ENCODE results near the gene PPP2R2D.

PPP2R2D gene

DNA sequence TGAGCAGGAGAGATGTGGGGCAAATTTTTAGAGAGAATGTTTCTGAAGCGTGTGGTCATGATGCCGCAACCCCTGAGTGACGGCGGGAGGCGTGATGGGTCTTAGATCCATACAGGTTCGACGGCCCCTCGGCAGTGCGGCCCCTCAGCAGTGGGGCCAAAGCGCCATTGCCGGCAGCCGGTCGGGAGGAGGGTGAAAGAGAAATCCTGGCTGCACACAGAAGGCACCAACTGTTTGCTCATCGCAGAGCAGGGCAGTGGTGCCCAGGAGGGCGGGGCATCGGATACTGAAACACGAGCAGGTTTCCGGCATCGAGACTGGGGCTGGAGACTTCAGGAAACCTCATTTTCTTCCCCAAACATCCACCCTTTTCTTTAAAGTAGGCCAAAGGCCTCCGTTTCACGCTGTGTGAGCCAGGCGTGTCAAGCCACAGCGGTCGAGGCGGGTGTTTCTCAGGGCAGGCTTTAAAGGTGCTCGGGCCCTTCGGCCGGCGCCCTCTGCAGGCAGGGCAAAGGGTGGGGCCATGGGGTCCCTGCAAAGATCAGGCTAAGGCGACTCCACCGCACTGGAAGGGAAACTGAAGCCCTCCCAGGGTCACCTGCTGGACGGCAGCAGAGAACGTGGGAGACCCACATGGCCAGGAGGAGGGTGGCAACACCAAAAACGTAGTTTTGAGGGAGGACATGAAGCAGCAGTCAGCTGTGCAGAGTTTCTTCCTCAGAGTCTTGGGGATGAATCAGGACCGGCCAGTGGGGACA is 42.0 kb upstream of the PPP2R2D start:
- no peak overlapping the region for H2BK15ac ChIP-seq (replicated peaks; ENCODE audit: low read depth)
- no peak overlapping the region for H3K4me2 ChIP-seq (ENCODE audit: low read length)
- H3K27me3 ChIP-seq (ENCODE audit: insufficient read depth, low read length, poor library complexity) = no peaks in the 10 kb centered on the region
- H4K5ac ChIP-seq (ENCODE audit: low read length) = no peak overlapping the region
- WGBS (ENCODE audit: extremely low coverage, insufficient coverage, low lambda C conversion rate) = no CpG with 5 or more reads among the region's 35 CpGs
- H3K79me1 ChIP-seq (ENCODE audit: low read length) = no peaks in the 10 kb centered on the region
- H2AK5ac ChIP-seq (ENCODE audit: low read length) = no peak overlapping the region
- no peak overlapping the region for H3K4ac ChIP-seq (ENCODE audit: low read depth, low read length)
- H4K8ac ChIP-seq (ENCODE audit: low read depth, low read length) = no peak overlapping the region
- H3K4me1 ChIP-seq (ENCODE audit: control insufficient read depth, low read depth, low read length) = no peaks in the 10 kb centered on the region
- H3K56ac ChIP-seq (ENCODE audit: low read length) = no peak overlapping the region
- no peak overlapping the region for H3K23ac ChIP-seq (ENCODE audit: low read length)
- H3K18ac ChIP-seq (ENCODE audit: low read length) = no peak overlapping the region
- H3K27ac ChIP-seq (ENCODE audit: low read depth, low read length) = no peak overlapping the region
- no peak overlapping the region for H2BK120ac ChIP-seq (ENCODE audit: low read depth, low read length)
- H3K36me3 ChIP-seq (ENCODE audit: control insufficient read depth, insufficient read depth, low read length) = no peaks in the 10 kb centered on the region
- H3K4me3 ChIP-seq (ENCODE audit: low read length) = no peak overlapping the region
- no peaks in the 10 kb centered on the region for H3K79me2 ChIP-seq (ENCODE audit: control insufficient read depth, insufficient read depth, low read length)
- no peak for DNase-seq
- no peak overlapping the region for H2BK5ac ChIP-seq (ENCODE audit: low read length)
- H3K9ac ChIP-seq (ENCODE audit: low read length) = no peak overlapping the region

DNA sequence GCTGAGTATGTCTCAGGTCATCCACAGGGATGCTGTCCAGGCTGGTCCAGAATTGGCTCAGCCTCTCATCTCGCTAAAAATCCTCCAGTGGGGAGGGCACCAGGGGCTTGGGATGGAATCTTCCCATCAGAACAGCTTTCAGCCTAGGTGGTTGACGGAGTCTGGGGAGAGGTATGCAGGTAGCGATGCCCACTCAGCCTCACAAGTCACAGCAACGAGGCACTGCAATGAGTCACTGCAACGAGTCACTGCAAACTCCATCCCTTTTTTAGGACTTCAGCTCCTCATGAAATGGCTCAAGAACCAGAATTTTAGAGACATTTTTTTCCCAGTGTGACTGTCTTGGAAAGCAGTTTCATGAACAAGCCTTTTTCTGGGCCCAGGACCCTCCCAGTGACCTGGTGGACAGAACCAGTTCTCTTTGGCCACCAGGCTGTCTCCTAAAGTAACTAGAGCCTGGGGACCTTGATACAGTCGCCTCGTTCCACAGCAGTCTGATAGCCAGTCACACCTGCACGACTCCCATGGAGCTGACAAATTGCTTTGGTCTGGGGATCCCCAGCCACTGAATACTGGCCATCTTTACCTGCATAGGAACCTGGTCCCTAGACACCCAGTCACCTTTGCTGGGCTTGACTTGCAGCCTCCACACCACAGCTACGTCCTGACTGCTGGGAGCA is 41.3 kb upstream of the PPP2R2D start:
- Histone ChIP-seq H3K4me2 (ENCODE audit: low read length) (no peak overlapping the region), H3K4me1 (ENCODE audit: control insufficient read depth, low read depth, low read length) (no peaks in the 10 kb centered on the region), H3K4me3 (ENCODE audit: low read length) (no peak overlapping the region), H2AK5ac (ENCODE audit: low read length) (no peak overlapping the region), H3K36me3 (ENCODE audit: control insufficient read depth, insufficient read depth, low read length) (no peaks in the 10 kb centered on the region), H2BK120ac (ENCODE audit: low read depth, low read length) (no peak overlapping the region), H3K27ac (ENCODE audit: low read depth, low read length) (no peak overlapping the region), H2BK15ac (replicated peaks; ENCODE audit: low read depth) (no peak overlapping the region), H3K79me1 (ENCODE audit: low read length) (no peaks in the 10 kb centered on the region), H3K79me2 (ENCODE audit: control insufficient read depth, insufficient read depth, low read length) (no peaks in the 10 kb centered on the region), H3K27me3 (ENCODE audit: insufficient read depth, low read length, poor library complexity) (no peaks in the 10 kb centered on the region), H3K4ac (ENCODE audit: low read depth, low read length) (no peak overlapping the region), H3K56ac (ENCODE audit: low read length) (no peak overlapping the region), H3K18ac (ENCODE audit: low read length) (no peak overlapping the region), H4K5ac (ENCODE audit: low read length) (no peak overlapping the region), H3K23ac (ENCODE audit: low read length) (no peak overlapping the region), H4K8ac (ENCODE audit: low read depth, low read length) (no peak overlapping the region), H3K9ac (ENCODE audit: low read length) (no peak overlapping the region), H2BK5ac (ENCODE audit: low read length) (no peak overlapping the region)
- DNase-seq = no peak
- WGBS (ENCODE audit: extremely low coverage, insufficient coverage, low lambda C conversion rate) = no CpG with 5 or more reads among the region's 9 CpGs

DNA sequence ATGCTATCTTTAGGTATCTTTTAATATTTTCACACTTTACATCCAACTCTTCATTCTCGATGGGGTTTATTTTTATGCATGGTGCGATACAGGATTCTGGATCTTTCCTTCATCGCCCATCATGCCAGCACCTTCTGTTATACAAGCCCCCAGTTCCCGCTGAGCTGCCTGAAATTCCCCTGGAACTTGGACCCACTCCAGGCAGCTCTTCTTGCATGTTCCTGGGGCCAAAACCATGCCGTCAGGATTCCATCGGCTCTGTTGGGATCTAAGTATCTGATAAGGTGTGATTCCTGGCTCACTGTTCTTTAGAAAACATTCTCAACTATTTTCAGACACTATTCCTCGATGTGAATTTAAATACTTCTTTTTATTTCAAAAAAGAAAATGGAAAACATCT is 40.5 kb upstream of the PPP2R2D start:
- H3K4ac ChIP-seq (ENCODE audit: low read depth, low read length) = no peak overlapping the region
- no peak overlapping the region for H4K8ac ChIP-seq (ENCODE audit: low read depth, low read length)
- no peak overlapping the region for H4K5ac ChIP-seq (ENCODE audit: low read length)
- no peak overlapping the region for H3K27ac ChIP-seq (ENCODE audit: low read depth, low read length)
- no peak overlapping the region for H2BK15ac ChIP-seq (replicated peaks; ENCODE audit: low read depth)
- H3K79me1 ChIP-seq (ENCODE audit: low read length) = no peaks in the 10 kb centered on the region
- H3K79me2 ChIP-seq (ENCODE audit: control insufficient read depth, insufficient read depth, low read length) = no peaks in the 10 kb centered on the region
- H2BK120ac ChIP-seq (ENCODE audit: low read depth, low read length) = no peak overlapping the region
- no peaks in the 10 kb centered on the region for H3K4me1 ChIP-seq (ENCODE audit: control insufficient read depth, low read depth, low read length)
- no peak overlapping the region for H3K9ac ChIP-seq (ENCODE audit: low read length)
- H2BK5ac ChIP-seq (ENCODE audit: low read length) = no peak overlapping the region
- H3K4me2 ChIP-seq (ENCODE audit: low read length) = no peak overlapping the region
- H3K27me3 ChIP-seq (ENCODE audit: insufficient read depth, low read length, poor library complexity) = no peaks in the 10 kb centered on the region
- H3K18ac ChIP-seq (ENCODE audit: low read length) = no peak overlapping the region
- H3K56ac ChIP-seq (ENCODE audit: low read length) = no peak overlapping the region
- no peak overlapping the region for H3K4me3 ChIP-seq (ENCODE audit: low read length)
- DNase-seq = no peak
- no peaks in the 10 kb centered on the region for H3K36me3 ChIP-seq (ENCODE audit: control insufficient read depth, insufficient read depth, low read length)
- no peak overlapping the region for H2AK5ac ChIP-seq (ENCODE audit: low read length)
- H3K23ac ChIP-seq (ENCODE audit: low read length) = no peak overlapping the region
- no CpG with 5 or more reads among the region's 7 CpGs for WGBS (ENCODE audit: extremely low coverage, insufficient coverage, low lambda C conversion rate)

- H3K56ac ChIP-seq (ENCODE audit: low read length) = no peak overlapping the region
These were observed 39.9 kb upstream of the PPP2R2D start for GRCh38 chr10:131860806-131861440.

GRCh38 chr10:131862548-131862947 is 38.3 kb upstream of the PPP2R2D start:
- Histone ChIP-seq H3K79me1 (ENCODE audit: low read length) (no peaks in the 10 kb centered on the region), H3K9ac (ENCODE audit: low read length) (no peak overlapping the region), H2BK5ac (ENCODE audit: low read length) (no peak overlapping the region), H2BK120ac (ENCODE audit: low read depth, low read length) (no peak overlapping the region), H3K4ac (ENCODE audit: low read depth, low read length) (no peak overlapping the region), H4K8ac (ENCODE audit: low read depth, low read length) (no peak overlapping the region), H3K4me3 (ENCODE audit: low read length) (no peak overlapping the region), H4K5ac (ENCODE audit: low read length) (no peak overlapping the region), H2BK15ac (replicated peaks; ENCODE audit: low read depth) (no peak overlapping the region), H3K4me1 (ENCODE audit: control insufficient read depth, low read depth, low read length) (no peaks in the 10 kb centered on the region), H3K56ac (ENCODE audit: low read length) (no peak overlapping the region), H3K18ac (ENCODE audit: low read length) (no peak overlapping the region), H3K36me3 (ENCODE audit: control insufficient read depth, insufficient read depth, low read length) (no peaks in the 10 kb centered on the region), H2AK5ac (ENCODE audit: low read length) (no peak overlapping the region), H3K23ac (ENCODE audit: low read length) (no peak overlapping the region), H3K27me3 (ENCODE audit: insufficient read depth, low read length, poor library complexity) (no peaks in the 10 kb centered on the region), H3K27ac (ENCODE audit: low read depth, low read length) (no peak overlapping the region), H3K4me2 (ENCODE audit: low read length) (no peak overlapping the region), H3K79me2 (ENCODE audit: control insufficient read depth, insufficient read depth, low read length) (no peaks in the 10 kb centered on the region)
- no CpG with 5 or more reads among the region's 4 CpGs for WGBS (ENCODE audit: extremely low coverage, insufficient coverage, low lambda C conversion rate)
- no peak for DNase-seq

More at GRCh38 chr10:131860806-131861440, 39.9 kb upstream of the PPP2R2D start:
- no peaks in the 10 kb centered on the region for H3K79me2 ChIP-seq (ENCODE audit: control insufficient read depth, insufficient read depth, low read length)
- H4K5ac ChIP-seq (ENCODE audit: low read length) = no peak overlapping the region
- no peak overlapping the region for H4K8ac ChIP-seq (ENCODE audit: low read depth, low read length)
- H3K9ac ChIP-seq (ENCODE audit: low read length) = no peak overlapping the region
- no peak overlapping the region for H3K4me2 ChIP-seq (ENCODE audit: low read length)
- H3K18ac ChIP-seq (ENCODE audit: low read length) = no peak overlapping the region
- WGBS (ENCODE audit: extremely low coverage, insufficient coverage, low lambda C conversion rate) = no CpG with 5 or more reads among the region's 11 CpGs
- H3K36me3 ChIP-seq (ENCODE audit: control insufficient read depth, insufficient read depth, low read length) = no peaks in the 10 kb centered on the region
- H3K23ac ChIP-seq (ENCODE audit: low read length) = no peak overlapping the region
- no peaks in the 10 kb centered on the region for H3K79me1 ChIP-seq (ENCODE audit: low read length)
- H3K27me3 ChIP-seq (ENCODE audit: insufficient read depth, low read length, poor library complexity) = no peaks in the 10 kb centered on the region
- DNase-seq = no peak
- no peak overlapping the region for H3K4me3 ChIP-seq (ENCODE audit: low read length)
- no peak overlapping the region for H3K27ac ChIP-seq (ENCODE audit: low read depth, low read length)
- H2BK120ac ChIP-seq (ENCODE audit: low read depth, low read length) = no peak overlapping the region
- no peak overlapping the region for H3K4ac ChIP-seq (ENCODE audit: low read depth, low read length)
- H2BK5ac ChIP-seq (ENCODE audit: low read length) = no peak overlapping the region
- no peak overlapping the region for H2BK15ac ChIP-seq (replicated peaks; ENCODE audit: low read depth)
- H2AK5ac ChIP-seq (ENCODE audit: low read length) = no peak overlapping the region
- no peaks in the 10 kb centered on the region for H3K4me1 ChIP-seq (ENCODE audit: control insufficient read depth, low read depth, low read length)

Measured in mesendoderm (in vitro differentiated cells).